Gastroesophageal sphincter (tissue), 3 donors: Measurements from ENCODE around the gene TMOD2.

Source experiments
- CTCF ChIP-seq, 4 experiments: fragments of 200-600 bp in 2 of 4; fragments of 450-650 bp in 2 of 4; sonication (generic) in 1 of 4; IDR thresholded peaks; one replicate each; pipeline ENCODE4 v1.5.1; 2017 to 2019; ENCODE audit warnings: antibody characterized with exemption in 4 of 4, mild to moderate bottlenecking in 2 of 4, moderate library complexity in 2 of 4
- EP300 ChIP-seq: sonication (generic); formaldehyde crosslinking; IDR thresholded peaks from one replicate; pipeline ENCODE4 v1.6.1; 2017; ENCODE audit warnings: antibody characterized with exemption, mild to moderate bottlenecking
- POLR2A ChIP-seq, 2 donors: fragments of 450-650 bp; IDR thresholded peaks; one replicate each; pipeline ENCODE4 v1.6.1; 2017; ENCODE audit warnings: antibody characterized with exemption in 2 of 2, mild to moderate bottlenecking in 2 of 2, moderate library complexity in 1 of 2
- POLR2AphosphoS5 ChIP-seq: sonication (generic); formaldehyde crosslinking; IDR thresholded peaks from one replicate; pipeline ENCODE4 v1.6.1; 2017; ENCODE audit warnings: antibody characterized with exemption

GRCh38 chr15:51855612-51856011 lies 104.2 kb downstream of the TMOD2 start:
- no peak for TF ChIP-seq POLR2AphosphoS5
- no peak for TF ChIP-seq CTCF (IDR thresholded peaks at IDR 0.05)
- TF ChIP-seq EP300, result no peak
- TF ChIP-seq POLR2A (IDR thresholded peaks at IDR 0.05), result no peak
